Hippocampal formation (tissue), 2 donors: ENCODE measurements around the gene C16orf87.
"Not testable (repeated sequence)": the region's sequence is repeated elsewhere in the genome, so short reads cannot be mapped to it uniquely, and the experiment has no call there.

Experiments used
- DNase-seq, 2 donors: peaks; one replicate each; lab custom pipeline; 2025; lab: John Stamatoyannopoulos, UW

Gene C16orf87

GRCh38 chr16:46800494-46800893 is 30.5 kb downstream of the C16orf87 start:
- DNase-seq: no peak

- no peak for DNase-seq
Measured at GRCh38 chr16:46797501-46797900, 33.5 kb downstream of the C16orf87 start.

GRCh38 chr16:46796764-46797269 is 34.2 kb downstream of the C16orf87 start:
- no peak for DNase-seq

- no peak for DNase-seq
Measured at GRCh38 chr16:46793841-46794240, 37.1 kb downstream of the C16orf87 start.

GRCh38 chr16:46790599-46791270 is 40.2 kb downstream of the C16orf87 start:
- no peak for DNase-seq

GRCh38 chr16:46789499-46790414 is 41.2 kb downstream of the C16orf87 start:
- DNase-seq: peak; percentile 18 to 52

- no peak for DNase-seq
Measured at GRCh38 chr16:46788891-46789474, 42.0 kb downstream of the C16orf87 start.

- no peak for DNase-seq
Measured at GRCh38 chr16:46787909-46788308, 43.1 kb downstream of the C16orf87 start.

GRCh38 chr16:46785076-46785845 is 45.7 kb downstream of the C16orf87 start:
- DNase-seq: no peak

GRCh38 chr16:46784569-46784968 is 46.4 kb downstream of the C16orf87 start:
- not testable (repeated sequence) for DNase-seq

- no peak for DNase-seq
Measured at GRCh38 chr16:46783800-46784199, 47.2 kb downstream of the C16orf87 start.

GRCh38 chr16:46782320-46782719 is 48.7 kb downstream of the C16orf87 start:
- DNase-seq: no peak

- DNase-seq: no peak
Measured at GRCh38 chr16:46777804-46778203, 53.2 kb downstream of the C16orf87 start.

- DNase-seq: no peak
Measured at GRCh38 chr16:46775214-46775613, 55.8 kb downstream of the C16orf87 start.

- DNase-seq: no peak
Measured at GRCh38 chr16:46774743-46775177, 56.2 kb downstream of the C16orf87 start.

- no peak for DNase-seq
Measured at GRCh38 chr16:46772463-46772862, 58.5 kb downstream of the C16orf87 start.

- DNase-seq: no peak
Measured at GRCh38 chr16:46768809-46769208, 62.2 kb downstream of the C16orf87 start.

- DNase-seq: no peak
Measured at GRCh38 chr16:46765050-46765449, 65.9 kb downstream of the C16orf87 start.

GRCh38 chr16:46763147-46763546 is 67.8 kb downstream of the C16orf87 start:
- DNase-seq: no peak

GRCh38 chr16:46762583-46762982 is 68.4 kb downstream of the C16orf87 start:
- DNase-seq: no peak

GRCh38 chr16:46759309-46759708 is 71.7 kb downstream of the C16orf87 start:
- DNase-seq: no peak
